C4-2B (cell line): ENCODE results near the gene PCDHGC5.

Source experiments
- ZFX ChIP-seq: fragments of 450-650 bp; IDR thresholded peaks from 2 replicates; pipeline ENCODE4 v1.6.1; 2017
- TF ChIP-seq, protein P1 (sequence below): fragments of 450-650 bp; conservative IDR thresholded peaks from 2 replicates; pipeline ENCODE4 v1.5.1; 2017; ENCODE audit warnings: mild to moderate bottlenecking

- TF ChIP-seq, protein P1, sequence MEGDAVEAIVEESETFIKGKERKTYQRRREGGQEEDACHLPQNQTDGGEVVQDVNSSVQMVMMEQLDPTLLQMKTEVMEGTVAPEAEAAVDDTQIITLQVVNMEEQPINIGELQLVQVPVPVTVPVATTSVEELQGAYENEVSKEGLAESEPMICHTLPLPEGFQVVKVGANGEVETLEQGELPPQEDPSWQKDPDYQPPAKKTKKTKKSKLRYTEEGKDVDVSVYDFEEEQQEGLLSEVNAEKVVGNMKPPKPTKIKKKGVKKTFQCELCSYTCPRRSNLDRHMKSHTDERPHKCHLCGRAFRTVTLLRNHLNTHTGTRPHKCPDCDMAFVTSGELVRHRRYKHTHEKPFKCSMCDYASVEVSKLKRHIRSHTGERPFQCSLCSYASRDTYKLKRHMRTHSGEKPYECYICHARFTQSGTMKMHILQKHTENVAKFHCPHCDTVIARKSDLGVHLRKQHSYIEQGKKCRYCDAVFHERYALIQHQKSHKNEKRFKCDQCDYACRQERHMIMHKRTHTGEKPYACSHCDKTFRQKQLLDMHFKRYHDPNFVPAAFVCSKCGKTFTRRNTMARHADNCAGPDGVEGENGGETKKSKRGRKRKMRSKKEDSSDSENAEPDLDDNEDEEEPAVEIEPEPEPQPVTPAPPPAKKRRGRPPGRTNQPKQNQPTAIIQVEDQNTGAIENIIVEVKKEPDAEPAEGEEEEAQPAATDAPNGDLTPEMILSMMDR = no peak
- no peak for TF ChIP-seq ZFX
These were observed 6.6 kb downstream of the PCDHGC5 start for GRCh38 chr5:141495453-141495811.
